K562 (cell line): Measurements from ENCODE around the gene CSTF2T.

Experiments used
- CTCF ChIP-seq, 3 experiments: IDR thresholded peaks in 2 of 3; conservative IDR thresholded peaks in 1 of 3; 2 replicates each; pipeline ENCODE4 v1.5.1; 2011 to 2012; ENCODE audit warnings: low read length in 3 of 3, mild to moderate bottlenecking in 3 of 3, control low read depth in 2 of 3, improper control_type of control experiment in 1 of 3, inconsistent platforms in 1 of 3, low read depth in 1 of 3, mixed read lengths in 1 of 3, moderate library complexity in 1 of 3; ENCODE audit not compliant: insufficient read depth in 2 of 3
- GABPA ChIP-seq: fragments of 200-800 bp; sonication (Bioruptor generic); conservative IDR thresholded peaks from 2 replicates; pipeline ENCODE4 v1.6.1; 2016; ENCODE audit warnings: low read depth, missing genetic modification characterization, missing compliant biosample characterization
- HDAC2 ChIP-seq: fragments of 450-650 bp; IDR thresholded peaks from 2 replicates; pipeline ENCODE4 v1.6.1; 2016; ENCODE audit warnings: mild to moderate bottlenecking
- KLF6 ChIP-seq: fragments of 250-450 bp; sonication (Bioruptor Pico); IDR thresholded peaks from 2 replicates; pipeline ENCODE4 v1.4.0; 2020; ENCODE audit warnings: mild to moderate bottlenecking, moderate library complexity, borderline replicate concordance
- PKNOX1 ChIP-seq: fragments of 450-650 bp; IDR thresholded peaks from 2 replicates; pipeline ENCODE4 v1.6.1; 2016
- PTBP1 ChIP-seq: fragments of 200-400 bp; formaldehyde crosslinking; IDR thresholded peaks from 2 replicates; pipeline ENCODE4 v1.6.1; 2017; ENCODE audit warnings: low read depth, low read length
- SRF ChIP-seq, 2 experiments: fragments of 250-450, 450-650 bp in 1 of 2; sonication (Bioruptor Pico) in 1 of 2; sonication (generic) in 1 of 2; formaldehyde crosslinking; IDR thresholded peaks; 2 replicates each; pipeline versions ENCODE4 v1.5.0 to v1.5.1; 2020 to 2022; ENCODE audit warnings: mild to moderate bottlenecking in 1 of 2, missing genetic modification reagents in 1 of 2
- SRSF1 ChIP-seq: fragments of 200-400 bp; formaldehyde crosslinking; IDR thresholded peaks from 2 replicates; pipeline ENCODE4 v1.6.1; 2017; ENCODE audit warnings: mild to moderate bottlenecking, low read depth, low read length, moderate library complexity
- THRA ChIP-seq: fragments of 450-650 bp; IDR thresholded peaks from 2 replicates; pipeline ENCODE4 v1.6.1; 2017; ENCODE audit warnings: mild to moderate bottlenecking, moderate library complexity
- ZBTB34 ChIP-seq: fragments of 250-450 bp; sonication (Bioruptor Pico); IDR thresholded peaks from 2 replicates; pipeline ENCODE4 v1.8.0; 2021; ENCODE audit warnings: mild to moderate bottlenecking, moderate library complexity
- ZNF3 ChIP-seq: fragments of 250-450 bp; sonication (Bioruptor Pico); IDR thresholded peaks from 2 replicates; pipeline ENCODE4 v1.5.0; 2021; ENCODE audit warnings: mild to moderate bottlenecking, moderate library complexity

- TF ChIP-seq SRF (CRISPR knock-in tag; IDR thresholded peaks at IDR 0.05) (no peak), GABPA (tag) (no peak), CTCF (IDR thresholded peaks at IDR 0.05 in 2 of 3, conservative IDR thresholded peaks at IDR 0.05 in 1 of 3; ENCODE audit: insufficient read depth in 2 of 3, low read depth in 1 of 3, low read length in 3 of 3) (no peak), ZBTB34 (no peak), ZNF3 (CRISPR knock-in tag) (no peak), PKNOX1 (no peak), PTBP1 (no peak), KLF6 (CRISPR knock-in tag) (no peak), SRSF1 (no peak), HDAC2 (no peak), THRA (no peak)
These were observed 24.3 kb downstream of the CSTF2T start for GRCh38 chr10:51675088-51675487.
